HG03139 (cell line): ENCODE measurements around the gene PSMG4.

Experiments
- ATAC-seq: cut with Tn5 transposase; IDR thresholded peaks from one replicate; pipeline ENCODE4 v1.9.1; 2021; ENCODE audit not compliant: unreplicated experiment

PSMG4 gene

DNA sequence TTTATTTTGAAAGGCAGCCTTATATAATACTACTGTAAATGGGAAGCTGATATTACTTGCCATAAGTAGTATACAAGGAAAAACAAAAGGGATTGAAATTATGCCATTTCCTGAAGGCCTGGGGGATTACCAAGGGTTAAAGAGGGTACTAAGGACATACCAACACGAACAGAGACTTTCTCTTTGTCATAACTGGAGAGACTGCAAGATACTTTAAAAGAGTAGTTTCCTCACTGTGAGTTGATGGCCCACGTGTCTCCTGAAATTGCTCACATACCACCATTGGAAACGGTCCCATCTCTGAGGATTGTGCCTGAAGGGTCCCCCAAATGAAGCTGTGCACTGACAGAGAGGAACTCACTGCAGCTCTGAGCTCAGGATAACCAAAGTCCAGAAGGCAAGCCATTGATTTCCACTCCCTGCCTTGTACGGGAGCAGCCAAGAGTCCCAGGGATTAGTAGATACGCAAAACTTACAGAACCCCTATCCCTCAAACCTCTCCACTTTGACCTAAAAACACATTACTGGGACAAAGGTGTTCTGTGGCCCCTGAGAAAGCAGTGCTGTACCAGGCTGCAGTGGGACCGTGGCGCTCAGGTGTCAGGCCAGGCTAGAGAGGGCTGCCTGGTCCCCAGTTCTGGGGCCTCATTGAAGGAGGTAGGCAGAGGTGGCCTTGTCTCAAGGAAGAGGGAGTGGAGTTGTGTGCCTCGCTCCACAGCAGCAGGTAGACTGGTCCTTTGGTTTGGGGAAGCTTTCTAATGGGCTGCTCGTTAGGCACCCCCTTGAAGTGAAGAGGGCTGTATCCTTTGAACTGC lies 15.2 kb downstream of the PSMG4 start:
- no peak for ATAC-seq

GRCh38 chr6:3276174-3277167 lies 17.7 kb downstream of the PSMG4 start:
- no peak for ATAC-seq

- ATAC-seq = no peak
Observed at GRCh38 chr6:3277251-3277650, 18.5 kb downstream of the PSMG4 start.

GRCh38 chr6:3277851-3278416 lies 19.2 kb downstream of the PSMG4 start:
- ATAC-seq = no peak

- ATAC-seq = no peak
Observed at GRCh38 chr6:3278691-3279090, 19.9 kb downstream of the PSMG4 start.

- ATAC-seq = no peak
Observed at GRCh38 chr6:3280091-3280490, 21.3 kb downstream of the PSMG4 start.

- no peak for ATAC-seq
Observed at GRCh38 chr6:3280866-3281465, 22.2 kb downstream of the PSMG4 start.

DNA sequence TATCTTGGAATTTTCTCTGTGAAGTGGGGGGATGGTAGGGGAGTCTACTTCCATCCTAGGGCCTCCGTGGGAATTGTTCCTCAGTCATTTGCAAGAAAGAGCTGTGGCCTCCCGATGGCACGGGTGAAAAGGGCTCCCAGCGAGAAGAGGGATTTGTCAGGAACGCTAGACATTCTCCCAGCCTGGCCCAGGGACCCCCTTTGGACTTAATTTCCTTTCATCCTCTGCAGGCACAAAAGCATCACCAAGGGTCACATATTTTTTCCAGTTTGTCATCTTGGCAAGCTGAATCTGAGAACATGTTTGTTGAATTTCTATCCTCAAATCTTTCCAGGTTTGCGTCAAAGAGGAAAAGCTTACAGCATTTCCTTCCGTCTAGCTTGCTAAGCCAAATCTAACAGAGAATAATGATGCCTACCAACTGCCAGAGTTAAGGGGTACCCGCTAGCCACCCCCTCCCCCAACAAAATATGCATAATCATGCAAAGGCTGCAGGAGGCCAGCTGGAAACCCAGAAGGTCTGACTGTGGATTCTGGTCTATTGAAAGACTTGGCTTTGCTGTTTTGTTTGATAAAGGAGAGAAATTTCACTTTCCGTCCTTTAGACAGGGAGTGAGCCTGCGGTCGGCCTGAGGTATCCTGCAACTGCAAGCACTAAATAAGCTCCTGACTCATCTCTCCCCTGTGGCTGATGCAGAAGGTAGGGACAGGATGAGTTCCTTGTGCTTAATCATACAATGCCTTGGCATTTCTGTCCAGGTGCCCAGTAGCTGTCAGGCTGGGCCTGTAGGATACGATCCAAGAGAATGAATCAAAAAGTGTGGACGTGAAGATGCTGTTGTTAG lies 23.1 kb downstream of the PSMG4 start:
- no peak for ATAC-seq

DNA sequence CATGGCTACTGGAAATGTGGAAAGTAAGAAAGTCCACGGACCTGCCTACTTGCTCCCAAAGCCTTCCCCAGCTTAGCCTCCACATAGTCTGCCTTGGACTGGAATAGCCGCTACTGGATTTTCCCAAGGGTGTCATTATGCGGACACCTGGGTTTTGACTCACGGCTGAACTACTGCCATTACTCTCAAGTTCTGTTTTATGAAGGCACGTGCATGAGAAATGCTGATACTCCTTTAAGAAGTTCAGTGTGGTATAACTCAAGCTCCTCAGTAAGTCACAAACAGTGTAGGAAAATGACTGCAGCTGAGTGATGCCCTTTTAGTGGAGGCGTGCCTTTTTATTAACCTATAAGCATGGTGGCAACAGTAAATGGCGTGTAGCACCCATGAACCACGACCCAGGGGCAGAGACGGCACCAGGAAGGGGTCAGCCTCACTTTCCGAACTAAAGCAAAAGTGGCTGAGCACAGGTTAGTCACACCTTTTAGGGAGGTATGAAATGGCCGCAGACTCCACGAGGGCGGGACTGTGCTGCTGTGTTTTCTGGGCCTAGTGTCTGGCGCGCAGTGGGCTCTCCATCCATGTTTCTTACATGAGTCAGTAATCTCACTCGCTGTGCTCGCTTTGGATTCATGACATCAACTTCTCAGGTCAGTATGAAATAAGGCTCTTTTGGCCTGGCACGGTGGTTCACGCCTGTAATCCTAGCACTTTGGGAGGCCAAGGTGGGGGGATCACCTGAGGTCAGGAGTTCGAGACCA lies 23.9 kb downstream of the PSMG4 start:
- ATAC-seq = no peak

DNA sequence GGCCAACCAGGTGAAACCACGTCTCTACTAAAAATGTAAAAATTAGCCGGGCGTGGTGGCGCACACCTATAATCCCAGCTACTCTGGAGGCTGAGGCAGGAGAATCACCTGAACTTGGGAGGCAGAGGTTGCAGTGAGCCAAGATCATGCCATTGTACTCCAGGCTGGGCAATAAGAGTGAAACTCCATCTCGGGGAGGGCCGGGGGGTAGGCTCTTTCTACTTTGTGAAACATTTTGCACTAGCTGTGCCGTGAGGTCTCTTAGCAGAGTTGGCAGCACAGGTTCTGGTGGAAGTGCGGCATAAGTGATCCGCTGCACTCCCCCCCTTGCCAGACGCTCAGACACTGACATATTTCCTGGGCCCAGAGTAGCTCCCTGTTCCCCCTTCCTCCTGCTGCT lies 24.5 kb downstream of the PSMG4 start:
- ATAC-seq = no peak

GRCh38 chr6:3283641-3284435 lies 25.1 kb downstream of the PSMG4 start:
- ATAC-seq = no peak

DNA sequence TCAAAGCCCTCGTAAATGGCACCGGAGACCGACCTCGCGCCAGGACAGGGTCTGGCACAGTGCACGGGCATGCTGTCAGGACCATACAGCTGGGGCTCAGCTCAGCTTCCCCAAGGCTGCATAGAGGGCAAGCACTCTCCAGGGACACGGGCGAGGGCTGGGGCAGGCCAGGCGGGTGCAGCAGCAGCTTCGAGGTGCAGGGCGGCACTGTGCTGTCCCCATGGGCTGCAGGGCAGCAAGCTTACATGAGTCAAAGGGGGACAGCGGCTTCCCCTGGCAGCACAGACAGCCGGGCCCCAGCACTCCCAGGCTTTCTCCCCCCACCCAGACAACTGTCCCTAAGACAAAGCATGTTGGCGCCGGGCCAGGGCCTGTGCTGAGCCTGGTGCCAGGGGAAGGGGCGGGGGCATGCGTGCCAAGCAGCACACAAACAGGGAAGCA lies 25.7 kb downstream of the PSMG4 start:
- ATAC-seq = no peak

- no peak for ATAC-seq
Observed at GRCh38 chr6:3285049-3285639, 26.4 kb downstream of the PSMG4 start.

GRCh38 chr6:3285732-3286131 lies 27.0 kb downstream of the PSMG4 start:
- no peak for ATAC-seq

DNA sequence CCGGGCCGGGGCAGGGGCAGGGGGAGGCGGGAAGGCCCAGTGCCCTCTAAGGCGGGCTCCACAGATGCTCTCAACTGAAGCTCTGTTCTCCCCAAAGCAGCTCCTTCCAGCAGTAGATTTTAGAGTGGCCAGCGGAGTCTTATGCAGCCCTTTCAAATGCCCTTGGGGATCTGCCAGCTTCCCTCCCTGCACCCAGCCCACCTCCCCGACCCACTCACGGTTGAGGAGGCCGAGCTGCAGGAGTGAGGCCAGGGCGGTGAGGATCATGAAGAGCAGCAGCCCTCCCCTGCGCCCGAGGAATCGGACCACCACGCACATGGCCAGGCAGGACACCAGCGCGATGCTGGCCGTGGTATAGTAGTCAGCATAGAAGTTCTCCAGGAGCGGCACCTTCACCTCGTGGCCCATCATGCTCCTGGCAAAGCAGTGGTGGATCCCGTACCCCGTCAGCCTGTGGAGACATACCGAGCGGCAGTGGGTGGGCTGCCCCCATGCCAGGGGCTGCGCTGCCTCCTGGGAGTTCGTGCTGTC lies 28.0 kb downstream of the PSMG4 start:
- no peak for ATAC-seq

DNA sequence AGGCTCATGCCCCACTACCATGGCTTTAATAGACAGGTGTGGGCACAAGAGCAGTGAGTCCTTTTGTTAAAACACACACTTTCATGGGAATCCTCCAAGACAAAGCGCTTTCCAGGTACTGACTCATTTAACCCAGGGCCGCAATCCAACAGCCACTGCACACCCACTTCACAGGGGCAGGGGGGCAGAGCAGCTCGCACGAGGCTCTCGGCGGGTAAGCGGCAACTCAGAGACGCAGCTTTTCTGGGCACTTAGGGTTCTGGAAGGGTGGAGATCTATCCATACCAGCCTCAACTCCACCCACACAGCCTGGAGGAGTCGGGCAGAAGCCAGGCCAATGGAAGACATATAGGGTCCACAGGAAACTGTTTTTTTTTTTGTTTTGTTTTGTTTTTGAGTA lies 28.6 kb downstream of the PSMG4 start:
- ATAC-seq = no peak

DNA sequence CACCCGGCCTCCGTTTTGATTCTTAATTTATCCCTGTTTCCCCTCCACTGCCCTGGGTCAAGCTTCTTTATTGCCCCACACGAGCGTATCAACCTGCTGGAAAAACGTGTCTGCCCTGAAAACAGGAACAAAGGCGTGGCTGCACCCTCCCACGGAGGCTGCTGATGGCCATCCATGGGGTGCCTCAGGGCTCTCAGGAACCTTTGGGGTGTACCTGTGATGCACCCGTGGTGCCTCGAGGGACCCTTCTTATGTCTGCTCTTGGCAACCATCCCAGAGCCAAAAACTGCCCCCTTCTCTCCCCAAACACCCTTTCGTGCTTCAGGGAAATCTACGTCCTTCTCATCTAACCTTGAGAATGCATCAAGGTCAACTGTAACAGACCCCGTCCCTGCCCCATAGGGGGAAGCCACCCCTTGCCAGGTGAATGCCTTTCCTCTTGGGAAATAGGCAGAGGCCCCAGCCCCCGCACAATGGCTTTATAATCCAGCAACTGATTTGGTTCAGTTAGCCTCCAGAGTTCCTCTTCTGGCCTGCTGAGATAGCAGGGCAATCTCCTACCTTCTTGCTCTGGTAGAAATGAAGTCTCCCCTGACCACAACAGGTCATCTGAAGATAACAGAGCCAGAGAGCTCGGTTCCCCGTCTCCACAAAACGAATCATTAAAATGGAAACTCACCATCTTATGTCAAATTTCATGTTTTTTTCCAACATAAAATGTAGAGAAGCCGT lies 29.4 kb downstream of the PSMG4 start:
- no peak for ATAC-seq
